Measurements from ENCODE around the gene KIF1A. TPM values are rescaled to one million over a fixed set of nuclear protein-coding genes. Genes with fewer than 3 reads are reported as not detected.
"Not testable (repeated sequence)": the region's sequence is repeated elsewhere in the genome, so short reads cannot be mapped to it uniquely, and the experiment has no call there.

The KIF1A gene
- total RNA-seq, 1 donor from 2014 or later = 2.2 TPM

DNA sequence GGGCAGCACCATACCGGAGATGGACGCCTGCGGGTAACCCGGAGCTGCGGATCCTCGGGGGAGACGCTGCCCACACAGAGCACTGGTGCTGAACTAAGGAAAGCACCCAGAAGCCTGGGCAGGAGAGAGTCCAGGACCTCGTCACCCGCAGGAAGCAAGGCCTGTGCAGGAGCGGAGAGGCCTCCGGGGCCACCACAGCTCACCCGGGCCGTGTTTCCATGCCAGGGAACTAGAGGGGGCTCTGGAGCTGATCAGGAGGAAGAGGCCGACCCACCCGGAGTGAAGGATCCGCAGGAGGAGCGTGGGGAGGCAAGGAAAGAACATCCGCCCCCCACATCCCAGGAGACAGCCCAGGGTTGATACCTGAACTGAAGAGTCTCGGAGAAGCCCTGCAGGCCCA, 141.1 kb downstream of the KIF1A start:
- H3K4me3 Mint-ChIP-seq (ENCODE audit: low read depth); H3K27me3 Mint-ChIP-seq (ENCODE audit: low read depth); H3K4me1 Mint-ChIP-seq (ENCODE audit: low read depth); H3K36me3 Mint-ChIP-seq (ENCODE audit: low read depth); intact Hi-C loops (cut with micrococcal nuclease); H3K27ac Mint-ChIP-seq; DNase-seq (ENCODE audit: low spot score); H3K9me3 Mint-ChIP-seq: not testable (repeated sequence)

DNA sequence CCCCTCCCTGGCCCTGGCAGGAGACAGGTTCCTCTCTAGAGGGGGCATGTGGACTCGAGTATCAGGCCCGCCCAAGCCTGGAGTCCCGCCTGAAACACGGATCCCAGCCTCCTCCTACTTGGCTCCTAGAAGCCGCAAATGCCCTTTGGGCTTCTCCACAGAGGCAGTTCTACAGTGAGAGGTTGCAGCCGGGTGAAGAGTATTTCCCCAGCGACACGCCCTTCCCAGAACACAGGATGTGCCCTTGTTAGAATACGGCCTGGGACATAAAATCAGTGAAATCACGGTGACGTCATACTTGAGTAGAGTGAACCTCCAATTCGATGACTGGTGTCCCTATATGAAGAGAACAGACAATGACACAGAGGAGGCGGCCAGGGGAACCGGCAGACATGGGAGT, 142.0 kb downstream of the KIF1A start:
- DNase-seq (ENCODE audit: low spot score); H3K27me3 Mint-ChIP-seq (ENCODE audit: low read depth); H3K27ac Mint-ChIP-seq; H3K4me3 Mint-ChIP-seq (ENCODE audit: low read depth); H3K4me1 Mint-ChIP-seq (ENCODE audit: low read depth); intact Hi-C loops (cut with micrococcal nuclease); H3K9me3 Mint-ChIP-seq; H3K36me3 Mint-ChIP-seq (ENCODE audit: low read depth): not testable (repeated sequence)

DNA sequence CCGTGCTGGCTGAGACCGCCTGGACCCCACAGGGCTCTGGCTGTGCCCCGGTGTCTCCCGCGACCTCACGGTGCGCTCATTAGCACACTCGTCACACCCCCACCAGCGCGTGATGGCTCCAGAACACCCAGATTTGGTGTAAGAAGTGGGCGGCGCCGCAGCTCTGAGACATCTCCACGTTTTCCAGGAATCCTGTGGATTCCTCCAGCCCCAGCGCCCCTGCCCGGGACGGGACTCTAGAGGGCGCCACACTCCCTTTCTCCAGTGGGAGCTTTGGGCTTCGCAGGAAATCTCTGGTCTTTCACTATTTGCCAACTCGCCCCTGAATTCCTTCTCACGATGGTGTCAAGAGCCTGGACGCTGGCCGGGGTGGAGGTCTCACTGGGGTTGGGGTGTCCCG, 144.7 kb downstream of the KIF1A start:
- H3K27me3 Mint-ChIP-seq (ENCODE audit: low read depth) = peaks cover 24% of the 10 kb centered on the region
- H3K9me3 Mint-ChIP-seq; H3K27ac Mint-ChIP-seq; DNase-seq (ENCODE audit: low spot score); intact Hi-C loops (cut with micrococcal nuclease); H3K4me1 Mint-ChIP-seq (ENCODE audit: low read depth); H3K4me3 Mint-ChIP-seq (ENCODE audit: low read depth); H3K36me3 Mint-ChIP-seq (ENCODE audit: low read depth): not testable (repeated sequence)

DNA sequence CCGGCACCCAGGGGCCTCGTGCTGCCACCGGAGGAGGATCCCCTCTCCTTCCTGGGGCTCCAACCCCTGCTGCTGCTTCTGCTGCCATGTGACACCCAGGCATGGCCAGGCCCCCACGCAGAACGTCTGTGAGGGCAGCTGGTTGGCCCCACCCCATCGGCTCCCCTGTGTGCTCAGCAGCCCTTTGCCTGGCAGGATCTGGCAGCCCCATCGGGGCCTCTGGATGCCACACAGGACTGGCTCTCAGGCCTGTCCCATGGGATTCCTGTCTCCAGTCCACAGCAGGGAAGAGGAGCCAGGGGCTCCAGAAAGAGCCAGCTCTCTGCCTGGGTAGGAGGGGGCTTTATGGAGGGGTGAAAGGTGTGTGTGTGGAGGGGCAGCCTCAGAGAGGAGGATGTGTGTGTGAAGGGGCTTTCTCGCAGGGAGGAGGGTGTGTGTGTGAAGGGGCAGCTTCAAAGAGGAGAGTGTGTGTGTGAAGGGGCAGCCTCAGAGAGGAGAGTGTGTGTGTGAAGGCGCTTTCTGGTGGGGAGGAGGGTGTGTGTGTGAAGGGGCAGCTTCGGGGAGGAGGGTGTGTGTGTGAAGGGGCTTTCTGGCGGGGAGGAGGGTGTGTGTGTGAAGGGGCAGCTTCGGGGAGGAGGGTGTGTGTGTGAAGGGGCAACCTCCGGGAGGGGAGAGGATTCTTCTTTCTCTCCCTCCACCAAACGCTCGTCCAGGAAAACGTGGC, 145.4 kb downstream of the KIF1A start:
- peaks cover 30% of the 10 kb centered on the region for H3K27me3 Mint-ChIP-seq (ENCODE audit: low read depth)
- H3K4me1 Mint-ChIP-seq (ENCODE audit: low read depth); H3K4me3 Mint-ChIP-seq (ENCODE audit: low read depth); intact Hi-C loops (cut with micrococcal nuclease); H3K27ac Mint-ChIP-seq; H3K9me3 Mint-ChIP-seq; H3K36me3 Mint-ChIP-seq (ENCODE audit: low read depth); DNase-seq (ENCODE audit: low spot score): not testable (repeated sequence)

GRCh38 chr2:240672701-240673190, 147.3 kb downstream of the KIF1A start:
- Mint-ChIP-seq H3K36me3 (ENCODE audit: low read depth) (no peaks in the 10 kb centered on the region), H3K4me3 (ENCODE audit: low read depth) (no peak overlapping the region), H3K9me3 (no peaks in the 10 kb centered on the region), H3K27me3 (ENCODE audit: low read depth) (peaks cover 40% of the 10 kb centered on the region), H3K27ac (no peak overlapping the region), H3K4me1 (ENCODE audit: low read depth) (no peaks in the 10 kb centered on the region)
- DNase-seq (ENCODE audit: low spot score) = no peak
- intact Hi-C loops (cut with micrococcal nuclease) = no loop called here

GRCh38 chr2:240672076-240672700, 147.8 kb downstream of the KIF1A start:
- no peak for DNase-seq (ENCODE audit: low spot score)
- Mint-ChIP-seq H3K4me1 (ENCODE audit: low read depth) (no peaks in the 10 kb centered on the region), H3K27me3 (ENCODE audit: low read depth) (peaks cover 45% of the 10 kb centered on the region), H3K27ac (no peak overlapping the region), H3K36me3 (ENCODE audit: low read depth) (no peaks in the 10 kb centered on the region), H3K9me3 (no peaks in the 10 kb centered on the region), H3K4me3 (ENCODE audit: low read depth) (no peak overlapping the region)
- intact Hi-C loops (cut with micrococcal nuclease) = no loop called here

DNA sequence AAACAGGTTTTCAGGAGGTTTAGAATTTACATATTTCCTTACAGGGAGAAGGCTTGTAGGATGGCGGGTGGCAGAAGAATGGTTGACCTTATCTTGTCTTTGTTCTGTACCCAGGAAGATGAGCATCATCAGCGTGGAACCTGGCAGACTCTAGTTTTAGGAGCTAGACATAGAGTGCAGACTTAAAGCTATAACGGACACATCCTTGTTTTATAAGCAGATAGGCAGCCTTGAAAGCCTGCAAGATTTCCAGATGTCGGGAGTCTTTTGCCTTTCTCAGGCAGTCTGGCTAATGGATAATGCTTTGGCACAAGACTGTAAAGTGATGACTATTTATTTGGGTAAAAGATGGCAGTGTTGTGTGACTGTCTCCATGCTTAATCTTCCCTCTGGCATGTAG, 149.1 kb downstream of the KIF1A start:
- H3K4me1 Mint-ChIP-seq (ENCODE audit: low read depth) = no peaks in the 10 kb centered on the region
- DNase-seq (ENCODE audit: low spot score) = no peak
- no peaks in the 10 kb centered on the region for H3K36me3 Mint-ChIP-seq (ENCODE audit: low read depth)
- H3K4me3 Mint-ChIP-seq (ENCODE audit: low read depth) = no peak overlapping the region
- no peaks in the 10 kb centered on the region for H3K9me3 Mint-ChIP-seq
- no peak overlapping the region for H3K27ac Mint-ChIP-seq
- intact Hi-C loops (cut with micrococcal nuclease) = no loop called here
- peaks cover 56% of the 10 kb centered on the region for H3K27me3 Mint-ChIP-seq (ENCODE audit: low read depth)

GRCh38 chr2:240670402-240670801, 149.6 kb downstream of the KIF1A start:
- Mint-ChIP-seq H3K36me3 (ENCODE audit: low read depth) (no peaks in the 10 kb centered on the region), H3K27me3 (ENCODE audit: low read depth) (peaks cover 60% of the 10 kb centered on the region), H3K4me3 (ENCODE audit: low read depth) (no peak overlapping the region), H3K27ac (no peak overlapping the region), H3K9me3 (no peaks in the 10 kb centered on the region), H3K4me1 (ENCODE audit: low read depth) (no peaks in the 10 kb centered on the region)
- DNase-seq (ENCODE audit: low spot score) = no peak
- intact Hi-C loops (cut with micrococcal nuclease) = no loop called here

- Mint-ChIP-seq H3K36me3 (ENCODE audit: low read depth) (no peaks in the 10 kb centered on the region), H3K27me3 (ENCODE audit: low read depth) (peaks cover 51% of the 10 kb centered on the region), H3K4me3 (ENCODE audit: low read depth) (no peak overlapping the region), H3K27ac (no peak overlapping the region), H3K4me1 (ENCODE audit: low read depth) (no peaks in the 10 kb centered on the region), H3K9me3 (peaks cover 9% of the 10 kb centered on the region)
- intact Hi-C loops (cut with micrococcal nuclease) = no loop called here
- no peak for DNase-seq (ENCODE audit: low spot score)
These were observed 155.4 kb downstream of the KIF1A start for GRCh38 chr2:240664622-240665021.

Other genes with a start within 250 kb of the KIF1A start
- 49.6 and 51.1 TPM in 2 replicates for gene CAPN10, start 233.5 kb downstream of the KIF1A start, total RNA-seq
- gene GPR35, start 194.7 kb downstream of the KIF1A start, total RNA-seq = 24.9 and 27.4 TPM in 2 replicates
- gene AQP12B, start 137.3 kb downstream of the KIF1A start, total RNA-seq = not detected in 2 replicates
- not detected in 2 replicates for gene AQP12A, start 128.4 kb downstream of the KIF1A start, total RNA-seq
- gene AGXT, start 48.6 kb upstream of the KIF1A start, total RNA-seq = not detected in 2 replicates
- gene MAB21L4, start 75.9 kb upstream of the KIF1A start, total RNA-seq = not detected in 2 replicates
- gene CROCC2, start 86.1 kb upstream of the KIF1A start, total RNA-seq = not detected in 2 replicates
- 1.5 and 1.7 TPM in 2 replicates for gene SNED1, start 178.4 kb upstream of the KIF1A start, total RNA-seq

Data from activated T-helper 2 cell treated with anti-CD3 and anti-CD28 coated beads, Interferon-gamma antibody, Interleukin-2, Interleukin-4, amounts not matched to agents 10 μg/mL and 5 μg/mL and 100 μg/mL, durations not matched to agents 14 hours and 24 hours and 36 hours (primary cell).